DND-41 (cell line): ENCODE results near the gene MTG2.
A peak's percentile ranks its signal among the peaks of the same experiment; 100 is the strongest.

Experiments
- ATAC-seq: fragments of 200-7000 bp; cut with Tn5 transposase; 3 replicates; pipeline ENCODE4 v1.9.1; 2021; ENCODE audit warnings: low read depth; ENCODE audit not compliant: insufficient read depth
- DNase-seq: peaks from one replicate; pipeline ENCODE4 v3.0.0-alpha.2; 2020
- H2AFZ ChIP-seq: 2 replicates; pipeline ENCODE4 v1.6.0; 2012; ENCODE audit warnings: low read depth, low read length
- H3K27ac ChIP-seq: 2 replicates; pipeline ENCODE4 v1.5.1; 2012; ENCODE audit warnings: low read length, inconsistent platforms
- H3K27me3 ChIP-seq: fragments of 200-600 bp; sonication (generic); 2 replicates; pipeline ENCODE4 v1.6.0; 2012; ENCODE audit warnings: low read length, mild to moderate bottlenecking, inconsistent platforms; ENCODE audit not compliant: insufficient read depth, poor library complexity
- H3K36me3 ChIP-seq: 2 replicates; pipeline ENCODE4 v1.5.1; 2012; ENCODE audit warnings: low read length, inconsistent platforms; ENCODE audit not compliant: insufficient read depth
- H3K4me1 ChIP-seq: 2 replicates; pipeline ENCODE4 v1.5.1; 2012; ENCODE audit warnings: mild to moderate bottlenecking, low read length; ENCODE audit not compliant: insufficient read depth
- H3K4me2 ChIP-seq: 2 replicates; pipeline ENCODE4 v1.6.0; 2012; ENCODE audit warnings: mild to moderate bottlenecking, moderate library complexity, low read length, inconsistent platforms; ENCODE audit not compliant: insufficient read depth
- H3K4me3 ChIP-seq, 2 experiments: fragments of 200-600 bp in 1 of 2; shearing (Covaris generic) in 1 of 2; 2 replicates each; pipeline ENCODE4 v1.5.1; 2012 to 2016; ENCODE audit warnings: inconsistent platforms in 2 of 2, low read length in 2 of 2, mild to moderate bottlenecking in 2 of 2, low read depth in 1 of 2, moderate library complexity in 1 of 2
- H3K79me2 ChIP-seq: 2 replicates; pipeline ENCODE4 v1.6.0; 2012; ENCODE audit warnings: low read length, inconsistent platforms; ENCODE audit not compliant: insufficient read depth
- H3K9ac ChIP-seq: 2 replicates; pipeline ENCODE4 v1.6.0; 2012; ENCODE audit warnings: low read depth, mild to moderate bottlenecking, inconsistent platforms, low read length, moderate library complexity
- H3K9me3 ChIP-seq: 2 replicates; pipeline ENCODE4 v1.5.1; 2012; ENCODE audit warnings: low read length, moderate library complexity, mild to moderate bottlenecking, inconsistent platforms; ENCODE audit not compliant: insufficient read depth, severe bottlenecking
- H4K20me1 ChIP-seq: 2 replicates; pipeline ENCODE4 v1.6.0; 2012; ENCODE audit warnings: low read length; ENCODE audit not compliant: insufficient read depth
- CTCF ChIP-seq: IDR thresholded peaks from 2 replicates; pipeline ENCODE4 v1.5.1; 2012; ENCODE audit warnings: borderline replicate concordance, low read length, moderate library complexity, mild to moderate bottlenecking; ENCODE audit not compliant: poor library complexity, severe bottlenecking; ENCODE audit errors: extremely low read depth
- EZH2 ChIP-seq: IDR thresholded peaks from 3 replicates; pipeline ENCODE4 v1.6.1; 2012; ENCODE audit warnings: borderline replicate concordance, low read depth, mild to moderate bottlenecking, moderate library complexity, low read length, inconsistent platforms; ENCODE audit not compliant: severe bottlenecking

Gene MTG2

GRCh38 chr20:62219992-62220665, 37.3 kb downstream of the MTG2 start, which contains the start of gene HRH3:
Gene HRH3, minus strand, starts transcription at chr20:62220278. Its CDS starts 308 bp downstream, at chr20:62219970.
- Histone ChIP-seq H3K9ac (no peak within 1 kb of the TSS), H3K27ac (no peak within 1 kb of the TSS), H3K4me2 (peak within 1 kb of the TSS; percentile 55), H3K4me1 (peaks cover 6% of the 10 kb centered on the region), H3K9me3 (no peaks in the 10 kb centered on the region), H4K20me1 (peaks cover 62% of the 10 kb centered on the region), H3K4me3 (no peak within 1 kb of the TSS), H2AFZ (no peak within 1 kb of the TSS), H3K27me3 (peaks cover 6% of the 10 kb centered on the region), H3K36me3 (no peaks in the 10 kb centered on the region), H3K79me2 (no peaks in the 10 kb centered on the region)
- peak; percentile 80 for DNase-seq
- peak; percentile 83 for ATAC-seq
- no peak for TF ChIP-seq EZH2

- DNase-seq (no peak), ATAC-seq (no peak)
- peak overlapping the region; percentile 55 for H3K4me2 ChIP-seq
- H3K9me3 ChIP-seq, result no peaks in the 10 kb centered on the region
- H3K27me3 ChIP-seq, result peaks cover 6% of the 10 kb centered on the region
- no peaks in the 10 kb centered on the region for H3K79me2 ChIP-seq
- TF ChIP-seq CTCF (no peak), EZH2 (no peak)
- H3K4me1 ChIP-seq, result peaks cover 6% of the 10 kb centered on the region
- H3K4me3 ChIP-seq, result no peak overlapping the region
- H3K27ac ChIP-seq, result no peak overlapping the region
- no peaks in the 10 kb centered on the region for H3K36me3 ChIP-seq
- peaks cover 65% of the 10 kb centered on the region for H4K20me1 ChIP-seq
- H3K9ac ChIP-seq, result no peak overlapping the region
- H2AFZ ChIP-seq, result no peak overlapping the region
Observed at GRCh38 chr20:62220666-62221568, 38.1 kb downstream of the MTG2 start.

- Histone ChIP-seq H3K9me3 (no peaks in the 10 kb centered on the region), H3K9ac (no peak overlapping the region), H2AFZ (no peak overlapping the region), H4K20me1 (peaks cover 63% of the 10 kb centered on the region), H3K27me3 (peaks cover 6% of the 10 kb centered on the region), H3K27ac (no peak overlapping the region), H3K4me1 (peaks cover 6% of the 10 kb centered on the region), H3K36me3 (no peaks in the 10 kb centered on the region), H3K4me3 (no peak overlapping the region), H3K4me2 (no peak overlapping the region), H3K79me2 (no peaks in the 10 kb centered on the region)
- no peak for TF ChIP-seq EZH2
- no peak for TF ChIP-seq CTCF
- DNase-seq, result no peak
- no peak for ATAC-seq
Observed at GRCh38 chr20:62222266-62222850, 39.5 kb downstream of the MTG2 start.
